GM21381 (cell line): ENCODE data around the gene SASH1.

Source experiments
- ATAC-seq: cut with Tn5 transposase; IDR thresholded peaks from one replicate; pipeline ENCODE4 v1.9.1; 2021; ENCODE audit warnings: mild to moderate bottlenecking, moderate library complexity; ENCODE audit not compliant: unreplicated experiment

SASH1 gene

DNA sequence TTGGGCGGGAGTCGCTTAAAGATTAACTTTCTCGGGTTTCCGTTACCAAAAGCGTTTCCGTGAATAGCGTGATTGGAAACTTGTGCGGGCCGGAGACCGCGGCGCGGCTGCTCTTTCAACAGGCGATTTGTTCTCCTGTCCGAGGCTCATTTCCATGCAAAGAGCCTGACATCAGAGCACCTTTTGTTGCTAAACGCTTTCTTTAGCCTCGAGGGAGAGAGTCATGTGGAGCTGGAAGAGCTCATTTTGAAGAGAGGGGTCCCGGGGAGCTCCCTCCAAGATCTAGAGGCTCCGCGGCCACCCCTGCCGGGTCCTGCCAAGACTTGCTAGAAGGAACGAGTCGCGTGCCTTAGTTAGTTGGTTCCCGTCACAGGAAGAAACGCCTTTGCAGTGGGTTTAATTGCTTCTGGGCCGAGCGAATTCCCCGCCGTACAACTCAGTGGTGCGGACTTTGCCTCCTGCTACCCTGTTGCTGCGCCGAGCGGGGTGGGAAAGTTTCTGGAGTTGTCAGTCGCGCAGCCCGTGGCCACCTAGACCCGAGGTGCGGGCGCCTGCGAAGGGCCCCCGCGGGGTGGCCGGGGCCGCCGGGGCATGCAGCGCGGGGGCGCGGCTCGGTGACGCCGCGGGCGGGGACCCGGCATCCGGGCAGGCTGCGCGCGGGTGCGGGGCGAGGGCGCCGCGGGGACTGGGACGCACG lies at the start of gene SASH1:
Gene SASH1, plus strand, starts transcription at position 489 of the 697 bp plus-strand sequence. CDS start 230 bp downstream, outside the sequence.
- peak; percentile 60 for ATAC-seq

GRCh38 chr6:148293181-148293995 lies 49.2 kb upstream of the SASH1 start:
- ATAC-seq = no peak

DNA sequence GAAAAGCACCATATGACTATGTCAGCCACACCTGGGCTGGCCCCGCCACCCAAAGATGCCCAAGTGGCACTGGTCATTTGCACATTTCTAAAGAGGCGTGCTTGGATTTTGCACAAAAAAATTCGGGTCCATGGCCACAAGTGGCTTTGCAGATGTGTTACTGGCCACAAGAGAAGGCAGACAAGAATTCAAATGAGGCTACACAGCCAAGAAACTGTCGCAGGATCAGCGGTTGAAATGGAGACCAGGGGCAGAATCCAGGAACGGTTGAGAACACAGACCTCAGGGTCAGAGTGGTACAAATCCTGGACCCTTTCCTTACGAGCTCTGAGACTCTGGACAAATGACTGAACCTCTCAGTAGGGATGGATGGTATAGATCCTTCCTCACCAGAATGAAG lies 48.6 kb upstream of the SASH1 start:
- ATAC-seq = no peak

DNA sequence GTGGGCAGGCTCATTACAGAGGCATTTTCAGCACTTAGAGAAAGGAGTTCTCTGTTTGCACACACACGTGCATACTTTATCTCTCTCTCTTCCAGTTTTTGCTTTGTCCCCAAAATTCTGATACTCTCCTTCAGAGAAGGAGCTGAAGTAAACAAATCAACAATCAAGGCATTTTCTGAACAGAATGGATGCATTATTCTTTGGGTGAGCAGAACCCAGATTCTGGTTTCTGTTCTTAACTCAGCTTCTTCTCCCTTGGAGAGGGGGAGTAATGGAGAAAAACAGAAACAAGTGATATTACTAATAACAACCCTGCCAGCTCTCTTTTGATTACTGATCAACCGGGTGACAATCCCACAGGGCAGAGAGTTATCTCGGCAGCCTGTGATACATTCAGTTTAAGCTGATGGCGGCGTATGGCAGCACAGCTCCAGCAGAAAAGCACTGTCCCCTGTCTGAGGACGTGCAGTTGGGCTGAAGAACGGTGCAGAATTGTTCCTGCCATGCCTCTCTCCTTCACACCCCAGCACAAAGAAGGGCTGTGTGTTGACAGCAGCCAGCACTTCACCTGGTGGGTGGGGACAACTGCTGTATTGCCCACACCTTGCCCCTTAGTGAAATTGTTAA lies 47.3 kb upstream of the SASH1 start:
- ATAC-seq = no peak

- ATAC-seq = no peak
Observed at GRCh38 chr6:148296771-148297170, 45.9 kb upstream of the SASH1 start.

DNA sequence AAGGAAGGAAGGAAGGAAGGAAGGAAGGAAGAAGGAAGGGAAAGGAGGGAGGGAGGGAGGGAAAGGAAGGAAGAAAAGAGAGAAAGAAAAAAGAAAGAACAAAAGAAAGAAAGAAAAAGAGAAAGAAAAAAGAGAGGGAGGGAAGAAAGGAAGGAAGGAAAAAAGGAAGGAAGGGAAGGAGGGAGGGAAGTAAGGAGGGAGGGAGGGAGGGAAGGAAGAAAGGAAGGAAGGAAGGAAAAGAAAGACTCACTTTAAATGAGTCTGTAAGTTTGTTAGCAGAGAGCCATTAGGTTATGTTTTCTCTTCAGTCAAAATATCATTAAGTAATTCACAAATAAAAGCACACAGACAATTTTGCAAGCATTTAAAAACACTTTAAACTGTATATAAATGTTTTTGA lies 44.0 kb upstream of the SASH1 start:
- no peak for ATAC-seq

GRCh38 chr6:148303616-148304015 lies 39.0 kb upstream of the SASH1 start:
- no peak for ATAC-seq

- ATAC-seq = no peak
Observed at GRCh38 chr6:148304976-148305375, 37.7 kb upstream of the SASH1 start.

- no peak for ATAC-seq
Observed at GRCh38 chr6:148306286-148306685, 36.4 kb upstream of the SASH1 start.

DNA sequence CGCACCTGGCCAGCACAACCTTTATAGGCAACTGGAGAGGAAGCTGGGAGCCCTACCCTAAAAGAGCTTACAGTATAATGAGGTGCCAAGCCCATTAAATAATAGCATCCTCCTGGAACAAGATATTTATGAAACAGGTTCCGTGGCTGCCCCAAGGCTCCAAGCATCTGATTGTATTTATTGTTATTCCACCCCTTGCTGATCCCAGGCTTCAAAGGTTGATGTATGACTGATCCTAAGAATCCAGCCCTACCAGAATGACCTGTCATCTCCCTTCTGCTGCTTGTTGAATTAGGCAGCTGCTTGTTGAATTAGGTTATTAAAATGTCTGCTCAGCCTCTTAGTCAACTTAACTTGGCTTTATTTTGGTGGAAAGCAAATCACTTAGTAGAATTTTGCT lies 35.2 kb upstream of the SASH1 start:
- no peak for ATAC-seq

GRCh38 chr6:148309301-148309700 lies 33.3 kb upstream of the SASH1 start:
- ATAC-seq = no peak

GRCh38 chr6:148311966-148312669 lies 30.5 kb upstream of the SASH1 start:
- no peak for ATAC-seq

DNA sequence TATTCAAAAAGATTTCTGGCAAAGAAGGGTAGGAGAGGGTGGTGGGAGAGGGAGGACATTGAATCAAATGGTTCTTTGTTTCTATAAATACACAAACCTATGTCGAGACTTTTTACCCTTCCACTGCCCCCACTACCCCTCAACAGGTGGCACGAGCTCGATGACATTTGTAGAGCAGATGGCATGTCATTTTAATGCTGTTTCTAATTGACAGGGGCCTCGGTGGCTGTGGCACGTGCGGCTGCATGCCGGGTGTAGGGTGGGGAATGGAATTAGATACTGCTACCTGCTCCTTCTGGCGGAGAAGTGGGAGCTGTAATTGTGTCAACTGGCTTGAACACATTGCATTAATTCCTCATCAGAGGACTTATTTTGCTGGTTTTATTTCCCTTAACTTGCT lies 29.1 kb upstream of the SASH1 start:
- ATAC-seq = no peak

DNA sequence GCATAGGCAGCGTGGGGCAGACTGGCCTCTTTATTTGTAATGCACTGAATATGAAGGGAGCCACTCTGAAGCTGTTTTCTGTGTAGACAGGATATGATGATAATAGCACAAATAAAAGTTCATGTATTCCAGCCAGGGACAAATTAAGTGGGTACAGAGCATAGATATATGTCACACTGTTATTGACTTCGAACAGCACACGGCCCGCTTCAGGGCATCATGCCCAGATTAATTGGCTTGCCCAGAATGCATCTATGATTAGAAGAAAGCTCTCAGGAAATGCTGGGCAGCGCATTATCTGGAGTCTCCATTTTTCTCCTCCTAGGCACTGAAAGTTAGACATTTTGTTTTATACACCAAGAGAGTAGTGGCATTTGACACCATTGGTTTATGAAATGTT lies 26.3 kb upstream of the SASH1 start:
- ATAC-seq = no peak

DNA sequence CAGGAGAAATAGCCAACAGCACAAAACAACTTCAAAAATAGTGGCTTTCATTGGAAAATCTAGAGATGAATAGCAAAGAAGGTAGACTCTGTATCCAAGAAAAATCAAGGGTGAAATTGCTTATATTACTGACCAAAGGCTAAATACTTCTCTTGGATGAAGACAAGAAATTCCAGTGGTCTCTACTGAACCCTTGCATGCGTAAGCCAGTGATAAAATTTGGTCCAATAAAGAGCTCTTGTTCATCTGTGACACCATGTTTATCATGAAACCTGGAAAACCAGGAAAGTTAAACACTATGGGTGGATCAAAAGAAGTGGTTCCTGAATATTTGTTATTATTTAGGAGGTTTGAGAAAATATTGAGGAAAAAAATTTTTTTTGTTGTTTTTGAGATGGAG lies 25.6 kb upstream of the SASH1 start:
- no peak for ATAC-seq

GRCh38 chr6:148317739-148318138 lies 24.9 kb upstream of the SASH1 start:
- ATAC-seq = no peak

- no peak for ATAC-seq
Observed at GRCh38 chr6:148322704-148323103, 19.9 kb upstream of the SASH1 start.

- ATAC-seq = no peak
Observed at GRCh38 chr6:148323344-148323743, 19.3 kb upstream of the SASH1 start.

DNA sequence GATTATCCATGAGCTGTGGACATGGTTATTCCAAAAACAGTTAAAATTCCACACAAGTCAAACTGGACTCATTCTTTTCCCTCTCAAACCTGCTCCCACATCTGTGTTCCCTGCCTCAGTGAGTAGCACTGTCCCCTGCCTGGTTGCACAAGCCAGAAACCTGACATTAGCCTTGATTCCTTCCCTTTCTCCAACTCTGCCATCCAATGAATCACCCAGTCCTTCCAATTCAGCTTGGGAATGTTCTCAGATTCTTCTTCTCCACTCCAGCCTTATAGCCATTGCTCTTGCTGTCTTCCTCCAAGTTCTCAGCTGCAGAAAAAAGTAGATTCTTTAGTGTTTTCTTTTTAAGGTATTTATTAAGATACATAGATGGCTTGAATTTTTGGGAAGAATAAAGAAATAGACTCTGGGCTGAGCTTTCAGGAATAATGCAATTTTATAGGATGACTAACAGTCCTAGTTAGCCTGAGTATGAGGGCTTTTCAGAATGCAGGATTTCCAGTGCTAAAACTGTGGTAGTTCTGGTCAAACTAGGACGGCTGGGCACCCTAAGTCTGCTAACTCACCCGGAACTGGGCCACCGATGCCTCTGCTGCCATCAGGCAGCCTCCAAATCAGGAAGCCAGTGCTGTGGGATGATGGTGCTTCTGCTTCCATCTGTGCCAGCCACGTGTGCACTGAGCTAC lies 18.2 kb upstream of the SASH1 start:
- ATAC-seq = no peak

GRCh38 chr6:148325316-148326068 lies 17.1 kb upstream of the SASH1 start:
- no peak for ATAC-seq
